ENCODE measurements around the gene NFE2L1.

Gene NFE2L1

GRCh38 chr17:48100160-48100559 lies 52.0 kb downstream of the NFE2L1 start:
- TF ChIP-seq CTCF (IDR thresholded peaks at IDR 0.05; ENCODE audit: unreplicated experiment in 3 of 3) = no peak
- H3K27ac Mint-ChIP-seq = peak overlapping the region; percentile 89 to 98 (median 98)
- no peaks in the 10 kb centered on the region for H3K27me3 Mint-ChIP-seq (ENCODE audit: low read depth)
- peaks cover 11% of the 10 kb centered on the region for H3K4me1 Mint-ChIP-seq
- peaks cover 4% of the 10 kb centered on the region for H3K9me3 Mint-ChIP-seq
- peaks cover 9% of the 10 kb centered on the region for H3K36me3 Mint-ChIP-seq (ENCODE audit: low read depth)
- H3K4me3 Mint-ChIP-seq = peak overlapping the region; percentile 97 to 100 (median 98)

GRCh38 chr17:48100591-48101011 lies 52.4 kb downstream of the NFE2L1 start:
- H3K27ac Mint-ChIP-seq = peak overlapping the region; percentile 89 to 98 (median 98)
- peaks cover 4% of the 10 kb centered on the region for H3K9me3 Mint-ChIP-seq
- H3K27me3 Mint-ChIP-seq (ENCODE audit: low read depth) = no peaks in the 10 kb centered on the region
- no peak for TF ChIP-seq CTCF (IDR thresholded peaks at IDR 0.05; ENCODE audit: unreplicated experiment in 3 of 3)
- H3K4me3 Mint-ChIP-seq = peak overlapping the region; percentile 97 to 100 (median 98)
- peaks cover 6% of the 10 kb centered on the region for H3K36me3 Mint-ChIP-seq (ENCODE audit: low read depth)
- H3K4me1 Mint-ChIP-seq = peaks cover 11% of the 10 kb centered on the region

- no peaks in the 10 kb centered on the region for H3K27me3 Mint-ChIP-seq (ENCODE audit: low read depth)
- H3K9me3 Mint-ChIP-seq = peaks cover 4% of the 10 kb centered on the region
- TF ChIP-seq CTCF (IDR thresholded peaks at IDR 0.05; ENCODE audit: unreplicated experiment in 3 of 3) = no peak
- H3K4me3 Mint-ChIP-seq = peak within 1 kb of the TSS; percentile 97 to 100 (median 98)
- peaks cover 5% of the 10 kb centered on the region for H3K36me3 Mint-ChIP-seq (ENCODE audit: low read depth)
- peaks cover 11% of the 10 kb centered on the region for H3K4me1 Mint-ChIP-seq
- H3K27ac Mint-ChIP-seq = peak within 1 kb of the TSS; percentile 89 to 98 (median 98)
Observed at GRCh38 chr17:48101012-48101720, 53.0 kb downstream of the NFE2L1 start, which contains the start of gene CBX1. Gene CBX1, minus strand, starts transcription at chr17:48101478. Its CDS starts 24,474 bp downstream, at chr17:48077004.

GRCh38 chr17:48102043-48102750 lies 54.0 kb downstream of the NFE2L1 start:
- H3K36me3 Mint-ChIP-seq (ENCODE audit: low read depth) = peaks cover 5% of the 10 kb centered on the region
- H3K27ac Mint-ChIP-seq = peak overlapping the region; percentile 79 to 98 (median 89)
- H3K9me3 Mint-ChIP-seq = peaks cover 4% of the 10 kb centered on the region
- H3K27me3 Mint-ChIP-seq (ENCODE audit: low read depth) = peaks cover 2% of the 10 kb centered on the region
- peaks cover 11% of the 10 kb centered on the region for H3K4me1 Mint-ChIP-seq
- no peak for TF ChIP-seq CTCF (IDR thresholded peaks at IDR 0.05; ENCODE audit: unreplicated experiment in 3 of 3)
- peak overlapping the region; percentile 72 to 98 (median 79) for H3K4me3 Mint-ChIP-seq

GRCh38 chr17:48102798-48103715 lies 54.9 kb downstream of the NFE2L1 start:
- peaks cover 4% of the 10 kb centered on the region for H3K9me3 Mint-ChIP-seq
- H3K4me3 Mint-ChIP-seq = peak overlapping the region; percentile 70 to 83 (median 72)
- peaks cover 14% of the 10 kb centered on the region for H3K4me1 Mint-ChIP-seq
- peak overlapping the region; percentile 39 to 98 (median 89) for H3K27ac Mint-ChIP-seq
- peaks cover 3% of the 10 kb centered on the region for H3K27me3 Mint-ChIP-seq (ENCODE audit: low read depth)
- no peak for TF ChIP-seq CTCF (IDR thresholded peaks at IDR 0.05; ENCODE audit: unreplicated experiment in 3 of 3)
- H3K36me3 Mint-ChIP-seq (ENCODE audit: low read depth) = peaks cover 5% of the 10 kb centered on the region
